WTC11 (cell line): ENCODE data around the gene PGAP3. TPM values are rescaled to one million over a fixed set of nuclear protein-coding genes. Genes with fewer than 3 reads are reported as not detected.
A peak's percentile ranks its signal among the peaks of the same experiment; 100 is the strongest.

Experiments
- ATAC-seq: fragments of 200-7000 bp; cut with Tn5 transposase; 2 replicates; pipeline ENCODE4 v1.10.0; 2021; ENCODE audit warnings: mild to moderate bottlenecking, moderate library complexity
- CTCF ChIA-PET: fragments of 300-600 bp; sonication (Branson Sonifier 250); formaldehyde crosslinking; loops from one replicate; lab custom pipeline; 2021; ENCODE audit warnings: antibody characterized with exemption; lab: Charles Lee
- POLR2A ChIA-PET: fragments of 350-600 bp; sonication (Branson Sonifier 250); formaldehyde crosslinking; loops from one replicate; lab custom pipeline; 2021; ENCODE audit warnings: antibody characterized with exemption; lab: Charles Lee
- DNase-seq: peaks from one replicate; pipeline ENCODE4 v3.0.0; 2021; ENCODE audit warnings: low spot score
- H3K27ac Mint-ChIP-seq: 2 replicates; pipeline ENCODE4 v1.8.0; 2021; ENCODE audit warnings: mixed read lengths
- H3K27me3 Mint-ChIP-seq: 2 replicates; pipeline ENCODE4 v1.8.0; 2021; ENCODE audit warnings: low read depth, mild to moderate bottlenecking, moderate library complexity, mixed read lengths
- H3K36me3 Mint-ChIP-seq: 2 replicates; pipeline ENCODE4 v1.8.0; 2021; ENCODE audit warnings: mixed read lengths
- H3K4me1 Mint-ChIP-seq: 2 replicates; pipeline ENCODE4 v1.8.0; 2022; ENCODE audit warnings: mixed read lengths
- H3K4me3 Mint-ChIP-seq: 2 replicates; pipeline ENCODE4 v1.8.0; 2021; ENCODE audit warnings: mild to moderate bottlenecking, moderate library complexity, mixed read lengths
- H3K9me3 Mint-ChIP-seq: 2 replicates; pipeline ENCODE4 v1.8.0; 2021; ENCODE audit warnings: mixed read lengths
- CBFB ChIP-seq: sonication (generic); formaldehyde crosslinking; IDR thresholded peaks from 2 replicates; pipeline ENCODE4 v1.8.1; 2022; ENCODE audit warnings: mild to moderate bottlenecking, low read depth, missing genetic modification reagents
- CREM ChIP-seq: sonication (generic); formaldehyde crosslinking; IDR thresholded peaks from 2 replicates; pipeline ENCODE4 v1.8.1; 2022; ENCODE audit warnings: mild to moderate bottlenecking, missing genetic modification reagents, moderate library complexity
- E2F1 ChIP-seq: sonication (generic); formaldehyde crosslinking; IDR thresholded peaks from 2 replicates; pipeline ENCODE4 v1.8.0; 2022; ENCODE audit warnings: mild to moderate bottlenecking, missing genetic modification reagents
- E2F5 ChIP-seq: sonication (generic); formaldehyde crosslinking; IDR thresholded peaks from 2 replicates; pipeline ENCODE4 v1.8.1; 2022; ENCODE audit warnings: mild to moderate bottlenecking, moderate library complexity, missing genetic modification reagents
- FOXP4 ChIP-seq: sonication (generic); formaldehyde crosslinking; IDR thresholded peaks from 2 replicates; pipeline ENCODE4 v1.8.0; 2022; ENCODE audit warnings: mild to moderate bottlenecking, missing genetic modification reagents
- IRF2 ChIP-seq: sonication (generic); formaldehyde crosslinking; IDR thresholded peaks from 2 replicates; pipeline ENCODE4 v1.8.0; 2022; ENCODE audit warnings: low read depth, missing genetic modification reagents, borderline replicate concordance
- NFATC4 ChIP-seq: fragments of 250-450 bp; sonication (Bioruptor Pico); IDR thresholded peaks from 2 replicates; pipeline ENCODE4 v1.9.0; 2021; ENCODE audit warnings: mild to moderate bottlenecking
- NR3C1 ChIP-seq: sonication (generic); formaldehyde crosslinking; conservative IDR thresholded peaks from 2 replicates; pipeline ENCODE4 v1.8.1; 2023; ENCODE audit warnings: low read depth, mild to moderate bottlenecking, missing genetic modification reagents
- TEAD1 ChIP-seq: sonication (generic); formaldehyde crosslinking; IDR thresholded peaks from 2 replicates; pipeline ENCODE4 v1.8.0; 2022; ENCODE audit warnings: mild to moderate bottlenecking, missing genetic modification reagents
- ZNF121 ChIP-seq: sonication (generic); formaldehyde crosslinking; IDR thresholded peaks from 2 replicates; pipeline ENCODE4 v1.8.0; 2023; ENCODE audit warnings: missing genetic modification reagents
- ZNF423 ChIP-seq: fragments of 250-450 bp; sonication (Bioruptor Pico); IDR thresholded peaks from 2 replicates; pipeline ENCODE4 v2.1.2; 2022; ENCODE audit warnings: mild to moderate bottlenecking, moderate library complexity
- ZSCAN18 ChIP-seq: fragments of 250-450 bp; sonication (Bioruptor Pico); IDR thresholded peaks from 2 replicates; pipeline ENCODE4 v2.1.2; 2022; ENCODE audit warnings: mild to moderate bottlenecking, moderate library complexity
- total RNA-seq: library from RNA; stranded (reverse); gene quantifications from 3 replicates; pipeline ENCODE4 v1.2.3, GENCODE V29; 2021
- TF ChIP-seq, protein P1 (sequence below): fragments of 200-600 bp; IDR thresholded peaks from 2 replicates; pipeline ENCODE4 v1.8.0; 2022; ENCODE audit warnings: antibody characterized with exemption
- TF ChIP-seq, protein P2 (sequence below): sonication (generic); formaldehyde crosslinking; IDR thresholded peaks from 2 replicates; pipeline ENCODE4 v1.8.1; 2022; ENCODE audit warnings: low read depth, missing genetic modification reagents, borderline replicate concordance

Gene PGAP3
- total RNA-seq, 1 experiment from 2014 or later, result 24.9 TPM

- Mint-ChIP-seq H3K4me1 (peaks cover 30% of the 10 kb centered on the region), H3K27ac (no peak overlapping the region), H3K4me3 (no peak overlapping the region), H3K36me3 (peaks cover 13% of the 10 kb centered on the region), H3K27me3 (no peaks in the 10 kb centered on the region), H3K9me3 (no peaks in the 10 kb centered on the region)
- DNase-seq, result no peak
- CTCF ChIA-PET, result interaction anchor here (1.1 to 18.1 kb wide), 3 partner anchors 15 to 47 kb away, joined by 3 to 851 read pairs (median 3); partner anchors contain the start of genes PPP1R1B and STARD3
- TF ChIP-seq CREM (CRISPR knock-in tag) (no peak), ZSCAN18 (no peak), E2F1 (CRISPR knock-in tag) (no peak), IRF2 (no peak)
- TF ChIP-seq, protein P1, sequence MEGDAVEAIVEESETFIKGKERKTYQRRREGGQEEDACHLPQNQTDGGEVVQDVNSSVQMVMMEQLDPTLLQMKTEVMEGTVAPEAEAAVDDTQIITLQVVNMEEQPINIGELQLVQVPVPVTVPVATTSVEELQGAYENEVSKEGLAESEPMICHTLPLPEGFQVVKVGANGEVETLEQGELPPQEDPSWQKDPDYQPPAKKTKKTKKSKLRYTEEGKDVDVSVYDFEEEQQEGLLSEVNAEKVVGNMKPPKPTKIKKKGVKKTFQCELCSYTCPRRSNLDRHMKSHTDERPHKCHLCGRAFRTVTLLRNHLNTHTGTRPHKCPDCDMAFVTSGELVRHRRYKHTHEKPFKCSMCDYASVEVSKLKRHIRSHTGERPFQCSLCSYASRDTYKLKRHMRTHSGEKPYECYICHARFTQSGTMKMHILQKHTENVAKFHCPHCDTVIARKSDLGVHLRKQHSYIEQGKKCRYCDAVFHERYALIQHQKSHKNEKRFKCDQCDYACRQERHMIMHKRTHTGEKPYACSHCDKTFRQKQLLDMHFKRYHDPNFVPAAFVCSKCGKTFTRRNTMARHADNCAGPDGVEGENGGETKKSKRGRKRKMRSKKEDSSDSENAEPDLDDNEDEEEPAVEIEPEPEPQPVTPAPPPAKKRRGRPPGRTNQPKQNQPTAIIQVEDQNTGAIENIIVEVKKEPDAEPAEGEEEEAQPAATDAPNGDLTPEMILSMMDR, result no peak
- ATAC-seq, result no peak
- POLR2A ChIA-PET, result interaction anchor here (0.6 kb wide), 1 partner anchor 8 kb away, joined by 3 read pairs; no protein-coding TSS in a partner anchor
Observed at GRCh38 chr17:39658346-39658745, 29.5 kb downstream of the PGAP3 start.

DNA sequence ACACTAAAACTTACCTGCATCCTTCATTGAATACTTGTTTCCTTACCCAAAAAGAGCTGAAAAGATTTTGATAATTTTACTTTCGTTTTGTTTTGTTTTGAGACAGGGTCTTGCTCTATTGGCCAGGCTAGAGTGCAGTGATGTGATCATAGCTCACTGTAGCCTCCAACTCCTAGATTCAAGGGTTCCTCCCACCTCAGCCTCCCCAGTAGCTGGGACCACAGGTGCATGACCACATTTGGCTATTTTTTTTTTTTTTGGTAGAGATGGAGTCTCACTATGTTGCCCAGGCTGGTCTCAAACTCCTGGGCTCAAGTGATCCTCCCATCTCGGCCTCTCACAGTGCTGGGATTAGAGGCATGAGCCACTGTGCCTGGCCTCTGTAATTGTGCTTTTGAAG lies 32.8 kb downstream of the PGAP3 start:
- POLR2A ChIA-PET, result interaction anchor here (1.0 to 1.6 kb wide), 2 partner anchors 23 to 45 kb away, joined by 3 to 5 read pairs; partner anchors contain the start of gene ERBB2
- DNase-seq, result no peak
- no peaks in the 10 kb centered on the region for H3K9me3 Mint-ChIP-seq
- TF ChIP-seq FOXP4 (CRISPR knock-in tag), result no peak
- TF ChIP-seq ZNF121 (CRISPR knock-in tag), result peak; percentile 82
- TF ChIP-seq, all 79 proteins: peak for 1
- CTCF ChIA-PET, result interaction anchor here (0.6 to 18.1 kb wide), 10 partner anchors 11 to 107 kb away, joined by 3 to 851 read pairs (median 17); partner anchors contain the start of genes PGAP3, PNMT, PPP1R1B and STARD3
- no peak overlapping the region for H3K4me3 Mint-ChIP-seq
- H3K4me1 Mint-ChIP-seq, result peaks cover 44% of the 10 kb centered on the region
- H3K27me3 Mint-ChIP-seq, result no peaks in the 10 kb centered on the region
- H3K36me3 Mint-ChIP-seq, result peaks cover 5% of the 10 kb centered on the region
- no peak for ATAC-seq
- H3K27ac Mint-ChIP-seq, result peak overlapping the region; percentile 33; the same call in 1 of the 2 replicates

DNA sequence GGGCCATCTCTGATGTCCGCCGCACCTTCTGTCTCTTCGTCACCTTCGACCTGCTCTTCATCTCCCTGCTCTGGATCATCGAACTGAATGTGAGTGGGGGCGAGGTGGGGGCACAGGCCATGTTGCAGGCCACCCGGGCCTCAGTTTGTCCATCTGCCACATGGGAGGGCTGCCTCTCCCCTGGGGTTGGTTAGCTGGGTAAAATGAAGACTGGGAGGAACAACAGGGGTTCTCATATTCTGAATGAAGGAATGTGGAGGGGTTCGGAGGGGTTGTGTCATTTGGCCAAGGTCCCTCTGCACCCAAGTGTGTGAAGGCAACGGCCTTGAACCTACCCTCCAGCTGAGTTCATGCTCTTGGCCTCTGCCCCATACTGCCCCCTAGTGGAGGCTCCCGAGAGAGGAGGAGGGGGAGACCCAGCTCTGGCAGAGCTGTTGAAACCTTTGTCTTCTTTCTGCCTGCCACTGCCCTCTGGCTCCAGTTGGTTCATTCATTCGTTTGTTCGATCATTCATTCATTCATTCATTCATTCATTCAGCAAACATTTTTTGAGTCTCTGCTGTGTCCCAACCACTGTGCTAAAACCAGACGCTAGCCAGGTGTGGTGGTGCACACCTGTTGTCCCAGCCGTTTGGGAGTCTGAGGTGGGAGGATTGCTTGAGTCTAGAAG lies 34.1 kb downstream of the PGAP3 start:
- DNase-seq (peak; percentile 93), ATAC-seq (peak; percentile 46)
- ChIA-PET CTCF (interaction anchor here (0.6 to 18.1 kb wide), 31 partner anchors 10 to 327 kb away, joined by 3 to 851 read pairs (median 8); partner anchors contain the start of genes CDK12, ERBB2, GSDMB and MIEN1), POLR2A (interaction anchor here (0.6 to 1.6 kb wide), 3 partner anchors 9 to 101 kb away, joined by 3 to 6 read pairs (median 5); partner anchors contain the start of gene ERBB2)
- H3K27me3 Mint-ChIP-seq, result no peaks in the 10 kb centered on the region
- peaks cover 5% of the 10 kb centered on the region for H3K36me3 Mint-ChIP-seq
- peaks cover 46% of the 10 kb centered on the region for H3K4me1 Mint-ChIP-seq
- H3K27ac Mint-ChIP-seq, result no peak overlapping the region; the same call in 1 of the 2 replicates
- H3K9me3 Mint-ChIP-seq, result no peaks in the 10 kb centered on the region
- TF ChIP-seq CBFB (no peak), NFATC4 (CRISPR knock-in tag) (no peak), E2F5 (CRISPR knock-in tag) (no peak), TEAD1 (no peak), NR3C1 (CRISPR knock-in tag) (no peak), ZNF423 (no peak)
- TF ChIP-seq, protein P1, result peak; percentile 92
- TF ChIP-seq, protein P2, sequence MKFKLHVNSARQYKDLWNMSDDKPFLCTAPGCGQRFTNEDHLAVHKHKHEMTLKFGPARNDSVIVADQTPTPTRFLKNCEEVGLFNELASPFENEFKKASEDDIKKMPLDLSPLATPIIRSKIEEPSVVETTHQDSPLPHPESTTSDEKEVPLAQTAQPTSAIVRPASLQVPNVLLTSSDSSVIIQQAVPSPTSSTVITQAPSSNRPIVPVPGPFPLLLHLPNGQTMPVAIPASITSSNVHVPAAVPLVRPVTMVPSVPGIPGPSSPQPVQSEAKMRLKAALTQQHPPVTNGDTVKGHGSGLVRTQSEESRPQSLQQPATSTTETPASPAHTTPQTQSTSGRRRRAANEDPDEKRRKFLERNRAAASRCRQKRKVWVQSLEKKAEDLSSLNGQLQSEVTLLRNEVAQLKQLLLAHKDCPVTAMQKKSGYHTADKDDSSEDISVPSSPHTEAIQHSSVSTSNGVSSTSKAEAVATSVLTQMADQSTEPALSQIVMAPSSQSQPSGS (CRISPR knock-in tag), result no peak
- H3K4me3 Mint-ChIP-seq, result no peak overlapping the region
